KG1 (cell line): ENCODE data around the gene ARHGEF37.

Experiments used
- DNase-seq: peaks from one replicate; lab custom pipeline; 2025; lab: John Stamatoyannopoulos, UW

Gene ARHGEF37

DNA sequence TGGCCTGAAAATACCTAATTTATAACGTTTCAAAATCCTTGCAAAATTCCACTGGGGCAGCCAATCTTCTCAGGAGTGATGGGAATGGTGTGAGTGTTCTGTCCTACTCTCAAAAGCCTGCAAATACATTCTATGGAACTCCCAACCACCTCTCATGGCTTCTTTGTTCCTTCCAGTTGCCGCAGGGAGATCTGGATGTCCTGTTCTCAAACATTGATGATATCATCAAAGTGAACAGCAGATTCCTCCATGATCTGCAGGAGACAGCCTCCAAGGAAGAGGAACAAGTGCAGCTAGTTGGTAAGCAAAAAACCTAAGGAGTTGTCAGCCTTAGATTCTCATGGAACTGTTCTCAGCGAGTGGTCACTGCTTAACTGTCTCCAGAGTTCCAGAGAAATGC, 19.6 kb downstream of the ARHGEF37 start:
- no peak for DNase-seq

DNA sequence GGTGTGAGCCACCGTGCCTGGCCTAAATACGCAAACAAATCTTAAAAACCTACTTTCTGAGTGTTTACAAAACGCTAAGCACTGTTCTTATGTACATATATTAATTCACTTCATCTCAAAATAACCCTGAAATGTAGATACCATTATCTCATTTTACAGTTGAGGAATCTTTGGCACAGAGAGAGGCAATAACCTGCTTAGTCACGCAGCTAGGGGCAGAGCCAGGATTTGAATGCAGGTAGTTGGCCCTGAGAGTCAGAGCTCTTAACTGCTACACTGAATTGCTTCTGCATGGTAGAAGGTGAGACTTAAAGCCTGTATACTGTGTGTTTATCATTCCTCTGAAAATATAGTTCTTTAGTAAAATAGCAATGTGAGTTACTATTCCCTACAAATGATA, 21.9 kb downstream of the ARHGEF37 start:
- no peak for DNase-seq

DNA sequence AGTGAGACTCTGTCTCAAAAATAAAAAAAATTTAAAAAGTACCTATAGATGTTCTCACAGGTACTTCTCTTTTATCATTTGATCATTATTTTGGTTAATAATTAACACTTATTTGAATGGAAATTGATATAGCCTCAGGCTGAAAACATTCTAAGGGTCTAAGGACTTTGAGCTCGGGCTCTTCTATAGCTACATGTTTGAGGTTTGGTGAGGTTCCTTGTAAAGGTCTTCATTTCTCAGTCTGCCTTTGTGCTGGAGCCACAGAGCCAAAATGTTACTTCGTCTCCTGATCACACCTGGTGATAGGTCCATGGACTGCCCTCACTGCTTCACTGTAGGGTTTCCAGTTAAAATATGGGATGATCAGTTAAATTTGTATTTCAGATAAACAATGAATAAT, 22.6 kb downstream of the ARHGEF37 start:
- DNase-seq: no peak

DNA sequence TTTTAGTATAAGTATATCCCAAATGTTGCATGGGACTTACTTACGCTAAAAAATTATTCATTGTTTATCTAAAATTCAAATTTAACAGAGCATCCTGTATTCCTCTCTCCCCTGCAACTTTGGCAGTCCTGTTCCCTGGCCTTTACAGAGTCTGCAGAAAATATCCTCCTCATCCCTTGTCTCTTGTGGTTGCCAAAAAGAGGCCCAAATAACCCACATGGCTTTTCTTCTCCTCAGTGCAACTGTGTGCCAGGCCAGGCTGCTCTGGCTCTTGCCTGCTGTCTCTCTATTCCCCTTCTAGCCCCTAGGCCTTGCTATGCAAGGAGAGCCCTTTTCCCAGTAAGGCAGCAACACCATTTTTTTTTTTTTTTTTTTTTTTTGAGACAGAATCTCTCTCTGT, 23.0 kb downstream of the ARHGEF37 start:
- DNase-seq: no peak

DNA sequence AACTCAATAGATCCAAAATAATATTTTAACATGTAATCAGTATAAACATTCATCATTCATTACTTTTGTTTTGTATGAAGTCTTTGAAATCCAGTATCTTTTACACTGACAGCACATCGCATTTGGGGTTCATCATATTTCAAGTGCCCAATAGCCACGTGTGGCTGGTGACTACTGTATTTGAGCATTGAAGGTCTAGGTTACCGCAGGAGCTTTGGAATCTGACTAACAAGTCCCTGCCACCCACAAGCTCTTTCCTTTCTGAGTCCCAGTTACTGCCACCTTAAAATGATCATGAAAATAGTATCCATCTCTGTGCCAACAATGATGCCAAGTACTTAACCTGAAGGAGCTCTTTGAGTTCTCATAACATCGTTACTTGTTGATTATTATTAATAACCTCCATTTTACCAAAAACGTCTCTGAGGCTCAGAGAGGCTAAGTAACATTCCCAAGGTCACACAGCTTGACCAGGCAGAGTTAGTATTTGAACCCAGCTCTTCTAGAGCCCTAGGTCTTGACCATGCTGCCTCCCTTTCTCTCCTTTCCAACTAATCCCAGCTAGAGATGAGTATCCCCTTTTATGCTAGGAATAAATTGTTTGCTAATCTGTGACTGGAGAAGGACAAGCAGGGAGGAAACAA, 24.2 kb downstream of the ARHGEF37 start:
- DNase-seq: no peak

DNA sequence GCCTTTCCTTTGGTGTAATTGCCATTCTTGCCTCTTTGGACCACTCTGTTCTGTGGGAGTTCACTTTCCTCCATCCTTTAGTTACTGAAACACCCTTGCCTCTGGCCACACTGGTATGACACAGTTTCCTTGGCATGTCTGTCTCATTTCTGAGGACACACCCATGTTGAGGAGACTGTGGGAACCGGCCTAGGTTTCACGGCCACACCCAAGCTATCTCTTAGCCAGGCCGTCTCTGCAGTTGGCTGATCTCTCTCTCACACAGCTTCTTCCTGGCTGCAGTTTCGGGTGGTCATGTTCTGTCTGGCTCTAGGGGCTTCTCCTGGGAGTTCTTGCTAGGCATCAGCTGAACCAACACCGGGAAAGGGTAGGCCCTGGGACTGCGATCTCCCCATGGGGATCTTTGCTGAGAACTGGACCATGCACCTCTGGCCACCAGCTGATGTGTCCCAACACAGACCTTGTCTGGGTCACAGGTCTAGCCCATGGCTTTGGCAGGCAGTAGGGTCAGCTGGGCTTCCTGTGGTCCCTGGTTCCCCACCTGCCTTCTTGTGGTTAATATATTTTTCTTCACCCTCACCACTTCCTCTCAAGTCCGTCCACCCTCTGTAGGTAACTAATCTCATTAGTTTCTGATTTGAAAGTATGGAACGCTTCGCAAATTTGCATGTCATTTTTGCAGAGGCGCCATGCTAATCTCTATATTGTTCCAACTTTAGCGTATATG, 24.9 kb downstream of the ARHGEF37 start:
- DNase-seq: no peak

DNA sequence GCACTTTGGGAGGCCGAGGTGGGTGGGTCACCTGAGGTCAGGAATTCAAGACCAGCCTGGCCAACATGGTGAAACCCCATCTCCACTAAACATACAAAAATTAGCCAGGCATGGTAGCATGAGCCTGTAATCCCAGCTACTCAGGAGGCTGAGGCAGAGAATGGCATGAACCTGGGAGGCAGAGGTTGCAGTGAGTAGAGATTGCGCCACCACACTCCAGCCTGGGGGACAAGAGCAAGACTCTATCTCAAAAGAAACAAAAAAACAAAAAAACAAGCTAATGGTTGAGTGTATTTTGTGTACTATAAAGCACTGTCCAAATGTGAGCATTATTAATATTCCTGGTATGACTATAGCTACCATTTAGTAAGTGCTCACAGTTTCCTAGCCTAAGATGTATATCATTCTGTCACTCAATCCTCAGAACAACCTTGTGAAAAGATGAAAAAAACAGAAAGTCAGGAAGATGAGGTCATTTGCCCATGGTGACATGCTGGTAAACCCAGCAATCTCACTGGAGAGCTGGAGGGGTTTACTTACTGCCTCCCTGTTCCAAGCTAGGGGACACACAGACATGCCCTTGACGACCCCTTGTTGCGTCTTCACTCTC, 27.7 kb downstream of the ARHGEF37 start:
- DNase-seq: no peak

DNA sequence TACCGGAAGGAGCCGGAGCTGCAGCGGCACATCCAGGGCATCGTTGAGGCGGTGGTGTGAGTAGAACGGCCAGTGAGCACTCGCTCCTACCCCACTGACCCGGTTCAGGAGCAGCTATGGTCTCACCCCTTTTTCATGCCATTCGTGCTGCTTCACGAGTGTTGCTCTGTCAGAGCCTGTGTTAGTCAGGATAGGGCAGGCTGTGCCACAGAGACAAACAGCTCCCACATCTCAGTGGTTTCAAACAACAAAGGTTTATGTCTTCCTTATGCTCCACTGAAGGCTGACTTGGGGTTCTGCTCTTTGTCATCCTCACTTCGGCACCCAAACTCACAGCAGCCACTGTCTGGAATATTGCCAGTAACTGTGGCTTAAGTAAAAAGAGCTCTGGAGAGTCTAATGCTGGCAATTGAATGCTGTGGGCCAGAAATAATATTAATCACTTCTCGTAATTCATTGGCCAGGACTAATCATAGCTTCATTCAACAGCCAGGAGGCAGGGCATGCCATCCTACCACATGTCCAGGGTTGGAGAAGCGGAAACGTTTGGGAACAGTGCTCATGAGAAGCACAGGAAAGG, 28.4 kb downstream of the ARHGEF37 start:
- DNase-seq: no peak

DNA sequence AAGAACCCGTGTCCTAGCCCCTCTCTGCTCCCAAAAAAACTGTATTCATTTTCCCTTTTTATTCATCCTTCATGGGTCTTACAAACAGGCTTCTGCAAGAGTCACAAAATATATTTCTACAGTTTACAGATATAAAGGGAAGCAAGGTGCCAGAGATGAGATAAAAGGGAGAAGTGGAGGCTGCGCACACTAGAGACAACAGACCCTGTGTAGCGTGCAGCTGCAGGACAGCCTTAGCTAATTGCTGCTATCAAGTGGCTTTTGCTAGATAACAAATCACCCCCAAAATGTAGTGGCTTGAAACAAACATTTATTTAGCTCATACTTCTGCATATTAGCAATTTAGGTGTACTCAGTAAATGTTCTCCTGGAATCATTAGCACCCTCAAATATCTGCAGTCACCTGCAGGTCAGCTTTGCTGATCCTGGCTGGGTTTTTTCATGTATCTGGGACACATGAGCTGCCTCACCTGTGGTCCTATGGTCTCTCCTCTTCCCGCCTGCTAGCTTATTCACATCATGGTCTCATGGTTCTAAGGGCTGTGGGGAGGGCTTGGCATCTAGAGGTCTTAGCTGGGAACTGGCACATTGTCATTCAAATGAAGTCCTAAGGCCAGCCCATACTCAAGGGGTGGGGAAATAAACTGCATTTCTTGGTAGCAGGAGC, 29.4 kb downstream of the ARHGEF37 start:
- DNase-seq: no peak

DNA sequence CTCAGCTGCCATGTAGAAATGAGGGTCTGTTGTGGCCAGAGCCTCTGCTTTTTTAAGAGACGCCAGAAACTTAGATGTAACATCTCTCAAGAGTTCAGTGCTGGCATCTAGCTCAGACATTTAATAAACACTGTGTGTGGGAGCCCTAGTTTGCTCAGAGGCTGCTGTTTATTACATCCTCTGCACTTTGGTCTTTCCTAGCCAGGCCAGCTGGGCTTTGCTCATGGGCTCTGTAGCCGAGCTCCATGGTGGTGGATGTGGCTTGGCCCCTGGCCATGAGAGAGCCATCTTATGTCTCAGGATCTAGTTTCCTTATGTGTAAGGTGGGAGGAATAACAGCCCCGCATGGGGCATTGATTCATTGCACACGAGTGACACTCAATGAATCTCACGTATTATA, 30.0 kb downstream of the ARHGEF37 start:
- DNase-seq: no peak

DNA sequence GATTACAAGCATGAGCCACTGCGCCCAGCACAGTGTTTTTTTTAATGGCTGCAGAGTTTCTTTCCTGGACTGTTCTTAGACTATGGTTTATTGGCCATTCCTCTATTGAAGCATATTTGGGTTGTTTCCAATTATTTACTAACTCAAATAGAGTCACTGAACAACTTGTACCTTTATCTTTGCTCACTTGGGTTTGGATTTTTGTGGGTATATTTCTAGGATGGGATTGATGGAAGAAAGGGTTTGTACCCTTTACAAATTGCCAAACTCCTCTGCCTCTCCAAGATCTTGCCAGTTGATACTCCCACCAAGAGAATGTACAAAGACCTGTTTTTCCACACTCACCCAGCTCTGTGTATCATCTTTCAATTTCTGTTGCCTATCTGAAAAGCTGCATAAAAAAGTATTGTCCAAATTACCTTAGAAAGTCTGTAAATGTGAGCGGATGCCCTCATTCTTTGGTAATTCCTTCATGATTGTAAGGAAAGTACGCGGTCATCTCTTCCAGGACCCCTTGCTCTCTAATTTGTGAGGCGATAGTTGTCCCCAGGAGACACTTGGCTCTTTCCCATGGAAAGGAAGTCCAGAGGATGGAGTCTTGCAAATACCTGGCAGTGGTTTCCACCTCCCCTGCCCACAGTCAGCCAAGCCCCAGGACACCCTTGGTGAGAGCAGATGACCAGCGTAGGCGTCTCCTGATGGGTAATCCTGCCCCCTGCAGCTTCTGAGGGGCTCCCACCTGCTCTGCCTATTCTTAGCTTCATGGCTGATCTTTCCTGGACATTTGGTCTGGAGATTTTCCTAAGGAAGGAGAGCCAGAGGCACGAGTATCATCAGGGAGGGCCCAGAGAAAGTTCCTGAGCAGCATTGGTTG, 33.0 kb downstream of the ARHGEF37 start:
- DNase-seq: no peak

DNA sequence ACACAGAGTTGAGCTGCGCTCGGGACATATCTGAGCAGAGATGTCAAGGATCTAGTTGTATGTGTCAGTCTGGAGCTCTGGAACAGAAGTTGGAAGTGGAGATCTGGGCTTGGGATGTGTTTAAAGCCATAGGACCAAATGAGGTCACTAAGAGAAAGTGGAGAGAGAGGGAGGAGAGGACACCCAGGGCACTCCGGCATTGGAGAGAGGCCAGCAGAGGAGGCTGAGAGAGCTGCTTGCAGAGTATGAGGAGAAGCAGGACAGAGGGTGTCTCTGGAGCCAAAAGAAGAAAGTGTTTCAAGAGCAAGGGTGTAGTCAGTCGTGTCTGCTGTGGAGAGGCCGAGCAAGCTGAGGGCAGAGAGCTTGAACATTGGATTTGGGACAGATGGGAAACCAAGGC, 34.7 kb downstream of the ARHGEF37 start:
- no peak for DNase-seq

DNA sequence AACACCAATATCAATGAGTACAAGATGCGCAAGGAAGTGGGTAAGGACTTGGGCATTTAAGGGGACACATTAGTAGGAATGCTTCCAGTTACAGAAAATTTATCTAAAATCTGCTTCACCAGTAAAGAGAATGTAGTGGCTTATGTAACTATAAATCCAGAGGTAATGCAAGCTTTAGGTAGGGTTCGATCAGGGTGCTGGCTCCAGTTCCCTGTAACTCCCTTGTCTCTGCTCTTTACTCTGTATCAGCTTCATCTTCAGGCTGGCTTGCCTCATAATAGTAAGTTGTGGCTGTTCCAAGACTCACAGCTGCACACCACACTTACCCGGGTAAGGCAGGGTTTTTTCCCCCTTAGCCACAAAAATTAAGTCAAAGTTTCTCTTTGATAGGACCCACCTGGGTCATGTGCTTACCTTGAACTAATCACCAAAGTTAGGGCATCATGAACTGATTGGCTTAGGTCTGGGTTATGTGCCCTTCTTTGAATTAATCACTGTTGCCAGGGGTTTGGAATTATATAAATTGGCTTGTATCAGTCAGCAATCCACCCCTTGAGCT, 35.5 kb downstream of the ARHGEF37 start:
- DNase-seq: no peak

DNA sequence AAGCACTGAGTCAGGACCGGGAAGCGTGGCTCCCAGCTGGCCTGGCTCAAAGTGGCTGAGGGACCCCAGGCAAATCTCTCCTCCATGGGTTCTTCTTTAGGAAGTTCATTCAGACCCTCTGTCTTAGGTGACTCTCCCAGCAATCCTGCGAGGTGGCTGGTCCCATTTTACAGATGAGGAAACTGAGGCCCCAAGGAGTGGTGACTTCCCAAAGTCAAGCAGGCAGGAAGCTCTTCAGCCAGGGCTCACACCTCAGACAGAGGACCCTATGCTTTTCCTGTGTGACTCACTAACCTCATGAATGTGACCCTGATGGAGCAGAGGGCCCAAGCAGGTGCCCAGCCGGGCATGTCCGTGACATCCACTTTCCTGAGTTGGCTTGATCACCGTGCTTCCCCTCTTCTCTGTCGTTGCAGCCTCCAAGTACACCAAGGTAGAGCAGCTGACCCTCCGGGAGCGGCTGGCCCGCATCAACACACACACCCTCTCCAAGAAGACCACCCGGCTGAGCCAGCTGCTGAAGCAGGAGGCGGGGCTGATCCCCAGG, 36.5 kb downstream of the ARHGEF37 start:
- DNase-seq: no peak

DNA sequence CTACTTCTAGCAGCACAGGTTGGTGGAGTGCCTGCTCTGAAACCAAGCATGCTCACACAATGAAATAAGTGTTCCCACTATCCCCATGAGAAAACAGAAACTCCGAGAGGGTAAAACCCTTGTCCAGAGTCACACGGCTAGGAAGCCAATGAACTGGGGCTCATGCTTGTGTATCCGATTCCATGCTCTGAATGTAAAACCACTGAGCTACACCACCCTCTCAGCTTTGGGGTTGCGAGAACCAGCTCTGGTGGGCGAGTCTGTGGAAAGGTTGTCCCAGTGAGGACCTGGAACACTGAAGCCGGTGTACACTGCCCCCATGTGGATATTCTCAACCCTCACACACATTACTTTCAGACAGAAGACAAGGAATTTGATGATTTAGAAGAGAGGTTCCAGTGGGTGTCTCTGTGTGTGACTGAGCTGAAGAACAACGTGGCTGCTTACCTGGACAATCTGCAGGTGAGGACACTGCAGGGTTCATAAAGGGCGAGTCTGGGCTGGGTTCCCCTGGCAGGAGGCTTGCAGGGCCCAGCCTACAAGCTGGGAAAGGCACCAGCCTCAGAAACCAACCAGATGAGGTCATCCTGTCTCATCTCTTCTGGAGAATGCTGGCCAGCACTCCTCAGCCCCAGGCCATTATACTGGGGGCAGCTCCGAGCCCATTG, 37.4 kb downstream of the ARHGEF37 start:
- no peak for DNase-seq

DNA sequence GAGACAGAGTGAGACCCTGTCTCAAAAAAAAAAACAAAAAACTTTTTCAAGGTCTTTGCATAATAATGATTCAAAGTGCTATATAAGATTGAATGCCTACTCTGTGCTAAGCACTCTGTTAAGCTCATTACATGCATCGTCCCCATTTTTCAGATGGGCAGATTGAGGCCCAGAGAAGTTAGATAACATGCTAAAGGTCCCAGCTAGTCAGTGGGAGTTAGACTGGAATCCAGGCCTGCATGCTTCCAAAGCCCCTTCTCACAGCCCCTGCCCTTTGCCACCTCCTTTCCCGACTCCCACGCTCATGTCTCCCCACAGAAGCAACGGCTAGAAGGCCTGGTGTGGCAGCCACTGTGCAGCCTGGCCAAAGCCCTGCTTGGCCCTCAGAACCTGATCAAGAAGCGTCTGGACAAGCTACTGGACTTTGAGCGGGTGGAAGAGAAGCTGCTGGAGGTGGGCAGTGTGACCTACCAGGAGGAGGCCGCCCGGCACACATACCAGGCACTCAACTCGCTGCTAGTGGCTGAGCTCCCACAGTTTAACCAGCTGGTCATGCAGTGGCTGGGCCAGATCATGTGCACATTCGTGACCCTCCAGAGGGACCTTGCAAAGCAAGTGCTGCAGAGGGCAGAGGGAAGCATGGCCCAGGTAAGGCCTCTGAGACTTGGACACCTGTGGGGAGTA, 40.3 kb downstream of the ARHGEF37 start:
- no peak for DNase-seq

DNA sequence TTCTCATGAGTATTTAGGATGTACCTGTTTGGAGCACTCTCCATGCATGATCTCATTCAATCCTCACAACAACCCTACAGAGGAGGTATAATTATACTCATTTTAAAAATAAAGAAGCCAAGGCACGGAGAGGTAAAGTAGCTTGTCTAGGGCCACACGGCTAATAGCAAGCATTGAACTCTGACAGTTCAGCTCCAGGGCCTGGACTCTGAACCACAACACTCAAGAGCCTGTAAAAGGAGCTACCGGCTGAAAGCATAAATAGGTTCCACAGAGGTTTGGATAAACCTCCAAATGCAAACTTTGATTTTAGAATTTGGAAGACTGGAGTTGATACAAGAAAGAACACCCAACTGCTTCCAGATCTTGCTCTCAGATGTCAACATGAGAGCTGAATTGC, 41.2 kb downstream of the ARHGEF37 start:
- no peak for DNase-seq

DNA sequence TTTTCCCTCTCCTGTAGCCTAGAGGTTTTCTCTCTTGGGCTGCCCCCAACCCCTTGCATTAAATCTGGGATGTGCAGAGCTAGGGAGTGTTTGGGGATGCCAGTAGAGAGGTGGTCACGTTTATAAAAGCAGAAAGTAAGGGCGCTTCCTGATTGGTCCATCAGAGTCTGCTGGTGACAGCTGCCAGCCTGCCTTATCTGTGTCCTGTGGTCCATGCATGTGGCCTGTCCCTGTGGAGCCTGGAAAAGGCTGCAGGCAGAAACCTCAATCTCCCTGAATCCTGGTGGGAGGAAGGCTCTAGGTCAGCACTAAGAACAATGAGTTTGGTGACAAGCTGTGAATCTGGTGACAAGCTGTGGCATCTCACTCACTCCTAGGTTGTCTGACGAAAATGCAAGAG, 42.2 kb downstream of the ARHGEF37 start:
- no peak for DNase-seq

DNA sequence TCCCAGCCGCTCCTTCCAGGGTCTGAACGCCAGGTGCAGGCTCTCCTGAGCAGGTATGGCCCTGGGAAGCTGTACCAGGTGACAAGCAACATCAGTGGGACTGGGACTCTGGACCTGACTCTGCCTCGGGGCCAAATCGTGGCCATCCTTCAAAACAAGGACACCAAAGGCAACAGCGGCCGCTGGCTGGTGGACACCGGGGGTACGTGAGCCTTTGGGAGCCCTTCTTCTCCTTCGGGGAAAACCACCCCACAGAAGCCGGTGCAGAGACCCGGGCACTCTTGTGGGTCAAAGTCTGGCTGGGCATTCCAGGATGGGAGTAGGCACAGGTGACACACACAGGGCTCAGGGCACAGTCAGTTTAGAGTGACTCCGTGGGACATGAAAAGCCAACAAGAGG, 45.8 kb downstream of the ARHGEF37 start:
- DNase-seq: no peak

DNA sequence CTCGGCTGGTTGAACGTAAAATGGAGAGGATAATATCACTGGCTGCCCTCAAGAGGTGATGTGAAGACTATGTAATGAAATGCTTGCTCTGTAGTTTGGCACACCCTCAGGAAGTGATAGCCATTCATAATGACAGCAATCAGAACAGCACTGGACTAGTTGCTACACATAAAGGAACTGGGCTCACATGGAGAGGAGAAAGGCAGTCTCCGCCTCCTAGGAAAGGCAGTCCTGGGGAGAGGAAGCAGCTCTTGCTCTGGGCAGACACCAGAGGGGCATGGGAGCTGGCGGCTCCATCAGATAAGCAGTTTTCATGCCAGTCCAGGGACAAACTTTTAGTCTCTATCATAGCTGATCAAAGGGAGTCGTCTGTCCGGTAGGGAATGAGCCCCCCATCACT, 46.9 kb downstream of the ARHGEF37 start:
- no peak for DNase-seq
